Gastrocnemius medialis (tissue), 4 donors: ENCODE measurements around the gene UQCR11.

Experiments
- POLR2A ChIP-seq, 2 donors: fragments of 450-650 bp; IDR thresholded peaks; one replicate each; pipeline ENCODE4 v1.6.1; 2017; ENCODE audit warnings: antibody characterized with exemption in 2 of 2, mild to moderate bottlenecking in 2 of 2, moderate library complexity in 2 of 2
- TF ChIP-seq, protein P1 (sequence below), 5 experiments: fragments of 450-650 bp in 3 of 5; fragments of 200-600 bp in 2 of 5; sonication (generic) in 2 of 5; IDR thresholded peaks in 4 of 5; conservative IDR thresholded peaks in 1 of 5; 1 replicate in 4 of 5; 2 replicates in 1 of 5; pipeline ENCODE4 v1.5.1; 2016 to 2019; ENCODE audit warnings: antibody characterized with exemption in 5 of 5, mild to moderate bottlenecking in 3 of 5, moderate library complexity in 3 of 5

DNA sequence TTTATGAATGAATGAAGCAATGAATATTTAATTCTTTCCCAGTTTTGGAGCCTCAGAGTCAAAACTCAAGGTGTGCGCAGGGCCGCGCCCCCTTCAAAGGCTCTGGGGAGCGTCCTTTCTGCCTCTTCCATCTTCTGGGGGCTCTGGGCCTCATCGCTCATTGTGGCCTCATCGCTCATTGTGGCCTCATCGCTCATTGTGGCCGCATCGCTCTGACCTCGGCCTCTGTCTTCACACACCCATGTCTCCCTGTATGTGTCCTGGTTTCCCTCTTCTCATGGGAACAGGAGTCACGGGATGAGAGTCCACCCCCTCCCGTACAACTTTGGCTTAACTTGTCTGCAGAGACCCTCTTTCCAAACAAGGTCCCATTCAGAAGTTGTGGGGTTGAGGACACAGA lies 33.9 kb downstream of the UQCR11 start:
- TF ChIP-seq POLR2A (IDR thresholded peaks at IDR 0.05): no peak
- TF ChIP-seq, protein P1, sequence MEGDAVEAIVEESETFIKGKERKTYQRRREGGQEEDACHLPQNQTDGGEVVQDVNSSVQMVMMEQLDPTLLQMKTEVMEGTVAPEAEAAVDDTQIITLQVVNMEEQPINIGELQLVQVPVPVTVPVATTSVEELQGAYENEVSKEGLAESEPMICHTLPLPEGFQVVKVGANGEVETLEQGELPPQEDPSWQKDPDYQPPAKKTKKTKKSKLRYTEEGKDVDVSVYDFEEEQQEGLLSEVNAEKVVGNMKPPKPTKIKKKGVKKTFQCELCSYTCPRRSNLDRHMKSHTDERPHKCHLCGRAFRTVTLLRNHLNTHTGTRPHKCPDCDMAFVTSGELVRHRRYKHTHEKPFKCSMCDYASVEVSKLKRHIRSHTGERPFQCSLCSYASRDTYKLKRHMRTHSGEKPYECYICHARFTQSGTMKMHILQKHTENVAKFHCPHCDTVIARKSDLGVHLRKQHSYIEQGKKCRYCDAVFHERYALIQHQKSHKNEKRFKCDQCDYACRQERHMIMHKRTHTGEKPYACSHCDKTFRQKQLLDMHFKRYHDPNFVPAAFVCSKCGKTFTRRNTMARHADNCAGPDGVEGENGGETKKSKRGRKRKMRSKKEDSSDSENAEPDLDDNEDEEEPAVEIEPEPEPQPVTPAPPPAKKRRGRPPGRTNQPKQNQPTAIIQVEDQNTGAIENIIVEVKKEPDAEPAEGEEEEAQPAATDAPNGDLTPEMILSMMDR (IDR thresholded peaks at IDR 0.05 in 4 of 5, conservative IDR thresholded peaks at IDR 0.05 in 1 of 5): no peak
